C4-2B (cell line): ENCODE results near the gene AFF4.

Experiments
- CTCF ChIP-seq: fragments of 450-650 bp; conservative IDR thresholded peaks from 2 replicates; pipeline ENCODE4 v1.5.1; 2017; ENCODE audit warnings: mild to moderate bottlenecking
- ZFX ChIP-seq: fragments of 450-650 bp; IDR thresholded peaks from 2 replicates; pipeline ENCODE4 v1.6.1; 2017

- TF ChIP-seq CTCF (no peak), ZFX (no peak)
These were observed 35.1 kb upstream of the AFF4 start for GRCh38 chr5:132998556-132998955.
